Endothelial cell (in vitro differentiated cells): ENCODE measurements around the gene ZFR2. TPM values are rescaled to one million over a fixed set of nuclear protein-coding genes. Genes with fewer than 3 reads are reported as not detected.

ENCODE experiments used
- DNase-seq: peaks from one replicate; pipeline ENCODE4 v3.0.0; 2021; ENCODE audit warnings: low spot score
- H3K27ac Mint-ChIP-seq: one replicate; pipeline ENCODE4 v1.8.0; 2021; ENCODE audit warnings: mixed read lengths, inconsistent platforms; ENCODE audit not compliant: unreplicated experiment
- H3K27me3 Mint-ChIP-seq: one replicate; pipeline ENCODE4 v1.8.0; 2021; ENCODE audit warnings: mild to moderate bottlenecking, moderate library complexity, mixed read lengths, inconsistent platforms; ENCODE audit not compliant: unreplicated experiment
- H3K36me3 Mint-ChIP-seq: one replicate; pipeline ENCODE4 v1.8.0; 2021; ENCODE audit warnings: mild to moderate bottlenecking, low read depth, mixed read lengths, inconsistent platforms; ENCODE audit not compliant: unreplicated experiment
- H3K4me1 Mint-ChIP-seq: one replicate; pipeline ENCODE4 v1.8.0; 2021; ENCODE audit warnings: mild to moderate bottlenecking, mixed read lengths, inconsistent platforms; ENCODE audit not compliant: unreplicated experiment
- H3K4me3 Mint-ChIP-seq: one replicate; pipeline ENCODE4 v1.8.0; 2021; ENCODE audit warnings: mild to moderate bottlenecking, mixed read lengths, inconsistent platforms; ENCODE audit not compliant: unreplicated experiment
- H3K9me3 Mint-ChIP-seq: one replicate; pipeline ENCODE4 v1.8.0; 2021; ENCODE audit warnings: mixed read lengths, inconsistent platforms; ENCODE audit not compliant: unreplicated experiment
- CTCF ChIP-seq: fragments of 200-600 bp; sonication (generic); IDR thresholded peaks from one replicate; pipeline ENCODE4 v1.5.0; 2021; ENCODE audit warnings: antibody characterized with exemption; ENCODE audit not compliant: unreplicated experiment
- total RNA-seq: library from RNA; stranded (reverse); fragmentation: NEBNext Ultra II Directional; extraction: Animal tissue kit (Norgen Biotek cat#: 25700); gene quantifications from one replicate; pipeline ENCODE4 v1.2.1, GENCODE V29; 2021; ENCODE audit not compliant: unreplicated experiment

ZFR2 gene
- total RNA-seq, 1 donor from 2014 or later: 1.8 TPM

GRCh38 chr19:3852177-3852511, 16.7 kb downstream of the ZFR2 start:
- no peak for TF ChIP-seq CTCF
- Mint-ChIP-seq H3K9me3 (no peaks in the 10 kb centered on the region), H3K4me1 (no peaks in the 10 kb centered on the region), H3K27ac (no peak overlapping the region), H3K27me3 (peaks cover 3% of the 10 kb centered on the region), H3K4me3 (peak overlapping the region; percentile 73), H3K36me3 (peaks cover 11% of the 10 kb centered on the region)
- no peak for DNase-seq

GRCh38 chr19:3851254-3852176, 17.3 kb downstream of the ZFR2 start:
- DNase-seq: no peak
- Mint-ChIP-seq H3K36me3 (peaks cover 11% of the 10 kb centered on the region), H3K4me1 (no peaks in the 10 kb centered on the region), H3K27me3 (peaks cover 3% of the 10 kb centered on the region), H3K27ac (no peak overlapping the region), H3K9me3 (no peaks in the 10 kb centered on the region), H3K4me3 (peak overlapping the region; percentile 51)
- no peak for TF ChIP-seq CTCF

GRCh38 chr19:3850320-3850972, 18.4 kb downstream of the ZFR2 start:
- no peak for TF ChIP-seq CTCF
- Mint-ChIP-seq H3K27ac (no peak overlapping the region), H3K27me3 (peaks cover 2% of the 10 kb centered on the region), H3K4me1 (no peaks in the 10 kb centered on the region), H3K9me3 (no peaks in the 10 kb centered on the region), H3K4me3 (peak overlapping the region; percentile 37), H3K36me3 (peaks cover 11% of the 10 kb centered on the region)
- DNase-seq: no peak

- H3K4me1 Mint-ChIP-seq: no peaks in the 10 kb centered on the region
- no peak for DNase-seq
- TF ChIP-seq CTCF: no peak
- peaks cover 11% of the 10 kb centered on the region for H3K36me3 Mint-ChIP-seq
- peaks cover 2% of the 10 kb centered on the region for H3K27me3 Mint-ChIP-seq
- H3K9me3 Mint-ChIP-seq: no peaks in the 10 kb centered on the region
- no peak overlapping the region for H3K4me3 Mint-ChIP-seq
- no peak overlapping the region for H3K27ac Mint-ChIP-seq
Measured at GRCh38 chr19:3849787-3850186, 19.1 kb downstream of the ZFR2 start.

GRCh38 chr19:3849092-3849491, 19.7 kb downstream of the ZFR2 start:
- peaks cover 11% of the 10 kb centered on the region for H3K36me3 Mint-ChIP-seq
- H3K4me1 Mint-ChIP-seq: no peaks in the 10 kb centered on the region
- no peaks in the 10 kb centered on the region for H3K9me3 Mint-ChIP-seq
- H3K4me3 Mint-ChIP-seq: no peak overlapping the region
- TF ChIP-seq CTCF: peak; percentile 18
- H3K27ac Mint-ChIP-seq: no peak overlapping the region
- H3K27me3 Mint-ChIP-seq: peaks cover 2% of the 10 kb centered on the region
- DNase-seq: peak; percentile 61
